AG10803 (cell line): ENCODE measurements around the gene ALG9.

ENCODE experiments used
- DNase-seq: peaks from one replicate; pipeline ENCODE4 v3.0.0; 2010; ENCODE audit warnings: low read depth
- H3K4me3 ChIP-seq: 2 replicates; pipeline ENCODE4 v1.5.1; 2011; ENCODE audit warnings: mild to moderate bottlenecking, low read length, control low read depth
- CTCF ChIP-seq: conservative IDR thresholded peaks from 2 replicates; pipeline ENCODE4 v1.5.1; 2011; ENCODE audit warnings: mild to moderate bottlenecking, low read length, control low read depth, inconsistent platforms

The ALG9 gene

GRCh38 chr11:111870886-111871692, at the start of gene ALG9:
ALG9 (minus strand) TSS chr11:111871581; CDS start chr11:111871482, 99 bp downstream.
- DNase-seq: peak; percentile 85
- H3K4me3 ChIP-seq: peak within 1 kb of the TSS; percentile 90
- peak; percentile 52 for TF ChIP-seq CTCF

- TF ChIP-seq CTCF: no peak
- no peak overlapping the region for H3K4me3 ChIP-seq
- no peak for DNase-seq
These were observed 49.5 kb upstream of the ALG9 start for GRCh38 chr11:111920908-111921307.

GRCh38 chr11:111918390-111919256, 47.2 kb upstream of the ALG9 start, which contains the start of gene C11orf52:
C11orf52 (plus strand) TSS chr11:111918913; CDS start chr11:111918973, 60 bp downstream.
- peak; percentile 48 for DNase-seq
- peak within 1 kb of the TSS; percentile 8 for H3K4me3 ChIP-seq
- no peak for TF ChIP-seq CTCF

- no peak for TF ChIP-seq CTCF
- no peak for DNase-seq
- no peak overlapping the region for H3K4me3 ChIP-seq
These were observed 46.4 kb upstream of the ALG9 start for GRCh38 chr11:111917788-111918187.

- no peak for TF ChIP-seq CTCF
- H3K4me3 ChIP-seq: no peak overlapping the region
- DNase-seq: no peak
These were observed 45.9 kb upstream of the ALG9 start for GRCh38 chr11:111917312-111917711.

- no peak overlapping the region for H3K4me3 ChIP-seq
- no peak for DNase-seq
- no peak for TF ChIP-seq CTCF
These were observed 45.4 kb upstream of the ALG9 start for GRCh38 chr11:111916768-111917167.
